ENCODE measurements around the gene BZW2. TPM values are rescaled to one million over a fixed set of nuclear protein-coding genes. Genes with fewer than 3 reads are reported as not detected.

Gene BZW2
- total and polyA plus RNA-seq, 2 experiments from 2014 or later: 54.1 to 60.9 TPM

GRCh38 chr7:16732828-16733227 is 86.8 kb downstream of the BZW2 start:
- DNase-seq: no peak
- Histone ChIP-seq H3K79me2 (ENCODE audit: insufficient read depth) (no peaks in the 10 kb centered on the region), H3K4me3 (no peak overlapping the region), H3K27ac (no peak overlapping the region), H2AFZ (no peak overlapping the region), H3K9me3 (ENCODE audit: low read depth) (no peaks in the 10 kb centered on the region), H3F3A (ENCODE audit: insufficient read depth) (no peaks in the 10 kb centered on the region), H3K27me3 (replicated peaks; ENCODE audit: insufficient read depth) (no peaks in the 10 kb centered on the region), H3K9ac (no peak overlapping the region), H3K4me2 (ENCODE audit: unreplicated experiment) (no peak overlapping the region), H3K4me1 (ENCODE audit: insufficient read depth) (no peaks in the 10 kb centered on the region), H3K9me2 (ENCODE audit: insufficient read depth) (no peaks in the 10 kb centered on the region), H3K36me3 (ENCODE audit: low read depth) (no peaks in the 10 kb centered on the region), H4K20me1 (ENCODE audit: insufficient read depth) (no peaks in the 10 kb centered on the region)
- TF ChIP-seq EZH2phosphoT487 (IDR thresholded peaks at IDR 0.05; ENCODE audit: insufficient read depth, low read depth) (no peak), EZH2 (IDR thresholded peaks at IDR 0.05; ENCODE audit: insufficient read depth, poor library complexity, severe bottlenecking) (no peak)
- 94 to 97% methylated on average over 4 of the region's 4 CpGs for WGBS, 2 experiments (ENCODE audit: low coverage in 1 of 2, low lambda C conversion rate in 2 of 2, missing lambda C conversion rate in 2 of 2)
- in situ Hi-C loops (cut with MboI): no loop called here

- Histone ChIP-seq H3K36me3 (ENCODE audit: low read depth) (no peaks in the 10 kb centered on the region), H3K27me3 (replicated peaks; ENCODE audit: insufficient read depth) (no peaks in the 10 kb centered on the region), H3K4me3 (no peak overlapping the region), H3K9me3 (ENCODE audit: low read depth) (no peaks in the 10 kb centered on the region), H2AFZ (no peak overlapping the region), H3K4me2 (ENCODE audit: unreplicated experiment) (no peak overlapping the region), H3K79me2 (ENCODE audit: insufficient read depth) (no peaks in the 10 kb centered on the region), H3K9me2 (ENCODE audit: insufficient read depth) (no peaks in the 10 kb centered on the region), H3F3A (ENCODE audit: insufficient read depth) (no peaks in the 10 kb centered on the region), H3K9ac (no peak overlapping the region), H4K20me1 (ENCODE audit: insufficient read depth) (no peaks in the 10 kb centered on the region), H3K4me1 (ENCODE audit: insufficient read depth) (no peaks in the 10 kb centered on the region), H3K27ac (no peak overlapping the region)
- in situ Hi-C loops (cut with MboI): no loop called here
- no peak for TF ChIP-seq EZH2 (IDR thresholded peaks at IDR 0.05; ENCODE audit: insufficient read depth, poor library complexity, severe bottlenecking)
- TF ChIP-seq EZH2phosphoT487 (IDR thresholded peaks at IDR 0.05; ENCODE audit: insufficient read depth, low read depth): no peak
- DNase-seq: no peak
- 97% methylated on average over 7 of the region's 7 CpGs for WGBS, 2 experiments (ENCODE audit: low coverage in 1 of 2, low lambda C conversion rate in 2 of 2, missing lambda C conversion rate in 2 of 2)
These were observed 88.3 kb downstream of the BZW2 start for GRCh38 chr7:16734148-16734726.

GRCh38 chr7:16735020-16735419 is 89.0 kb downstream of the BZW2 start:
- peaks cover 6% of the 10 kb centered on the region; the same call in 1 of the 2 replicates for H3F3A ChIP-seq (ENCODE audit: insufficient read depth)
- 80 to 86% methylated on average over 4 of the region's 4 CpGs for WGBS, 2 experiments (ENCODE audit: low coverage in 1 of 2, low lambda C conversion rate in 2 of 2, missing lambda C conversion rate in 2 of 2)
- no peaks in the 10 kb centered on the region for H3K27me3 ChIP-seq (replicated peaks; ENCODE audit: insufficient read depth)
- no peaks in the 10 kb centered on the region for H3K9me3 ChIP-seq (ENCODE audit: low read depth)
- no peaks in the 10 kb centered on the region for H4K20me1 ChIP-seq (ENCODE audit: insufficient read depth)
- no peak for TF ChIP-seq EZH2 (IDR thresholded peaks at IDR 0.05; ENCODE audit: insufficient read depth, poor library complexity, severe bottlenecking)
- TF ChIP-seq EZH2phosphoT487 (IDR thresholded peaks at IDR 0.05; ENCODE audit: insufficient read depth, low read depth): no peak
- no peak overlapping the region for H3K4me3 ChIP-seq
- no peak overlapping the region for H3K27ac ChIP-seq
- H3K9me2 ChIP-seq (ENCODE audit: insufficient read depth): no peaks in the 10 kb centered on the region
- no peak for DNase-seq
- peaks cover 6% of the 10 kb centered on the region; the same call in 1 of the 2 replicates for H3K4me1 ChIP-seq (ENCODE audit: insufficient read depth)
- no peak overlapping the region for H3K4me2 ChIP-seq (ENCODE audit: unreplicated experiment)
- in situ Hi-C loops (cut with MboI): no loop called here
- H3K9ac ChIP-seq: no peak overlapping the region
- H3K36me3 ChIP-seq (ENCODE audit: low read depth): no peaks in the 10 kb centered on the region
- no peaks in the 10 kb centered on the region for H3K79me2 ChIP-seq (ENCODE audit: insufficient read depth)
- no peak overlapping the region for H2AFZ ChIP-seq

GRCh38 chr7:16738011-16738688 is 92.2 kb downstream of the BZW2 start:
- H3K27me3 ChIP-seq (replicated peaks; ENCODE audit: insufficient read depth): no peaks in the 10 kb centered on the region
- H3K9me2 ChIP-seq (ENCODE audit: insufficient read depth): no peaks in the 10 kb centered on the region
- no peak overlapping the region for H3K27ac ChIP-seq
- H3K4me1 ChIP-seq (ENCODE audit: insufficient read depth): peaks cover 26% of the 10 kb centered on the region
- no peak overlapping the region for H3K9ac ChIP-seq
- in situ Hi-C loops (cut with MboI): no loop called here
- H3K36me3 ChIP-seq (ENCODE audit: low read depth): no peaks in the 10 kb centered on the region
- TF ChIP-seq EZH2phosphoT487 (IDR thresholded peaks at IDR 0.05; ENCODE audit: insufficient read depth, low read depth): no peak
- TF ChIP-seq EZH2 (IDR thresholded peaks at IDR 0.05; ENCODE audit: insufficient read depth, poor library complexity, severe bottlenecking): no peak
- H3K9me3 ChIP-seq (ENCODE audit: low read depth): no peaks in the 10 kb centered on the region
- WGBS, 2 experiments (ENCODE audit: low coverage in 1 of 2, low lambda C conversion rate in 2 of 2, missing lambda C conversion rate in 2 of 2): 92 to 95% methylated on average over 5 of the region's 5 CpGs
- H4K20me1 ChIP-seq (ENCODE audit: insufficient read depth): no peaks in the 10 kb centered on the region
- no peak overlapping the region for H3K4me3 ChIP-seq
- H2AFZ ChIP-seq: no peak overlapping the region
- no peak overlapping the region for H3K4me2 ChIP-seq (ENCODE audit: unreplicated experiment)
- no peak for DNase-seq
- H3F3A ChIP-seq (ENCODE audit: insufficient read depth): peaks cover 25% of the 10 kb centered on the region
- no peaks in the 10 kb centered on the region for H3K79me2 ChIP-seq (ENCODE audit: insufficient read depth)
